ENCODE results near the gene TEAD1.

Gene TEAD1

GRCh38 chr11:12640355-12640754, 33.9 kb upstream of the TEAD1 start:
- no peak for DNase-seq (ENCODE audit: low read depth in 1 of 2, low spot score in 1 of 2)
- H3K27ac ChIP-seq (replicated peaks): no peak overlapping the region
- TF ChIP-seq SPI1 (IDR thresholded peaks at IDR 0.05; ENCODE audit: borderline replicate concordance, low read depth): no peak
- TF ChIP-seq CTCF (IDR thresholded peaks at IDR 0.05; ENCODE audit: insufficient read depth, low read length): no peak
- TF ChIP-seq POLR2AphosphoS5 (IDR thresholded peaks at IDR 0.05; ENCODE audit: low read depth): no peak
- no peak overlapping the region for H3K4me3 ChIP-seq (replicated peaks; ENCODE audit: insufficient read depth, low read length)
- no peaks in the 10 kb centered on the region for H3K27me3 ChIP-seq (ENCODE audit: insufficient read depth, poor library complexity, severe bottlenecking)

GRCh38 chr11:12640926-12641849, 33.0 kb upstream of the TEAD1 start:
- H3K4me3 ChIP-seq (replicated peaks; ENCODE audit: insufficient read depth, low read length): no peak overlapping the region
- TF ChIP-seq POLR2AphosphoS5 (IDR thresholded peaks at IDR 0.05; ENCODE audit: low read depth) (no peak), CTCF (IDR thresholded peaks at IDR 0.05; ENCODE audit: insufficient read depth, low read length) (no peak), GABPA (IDR thresholded peaks at IDR 0.05; ENCODE audit: low read depth) (no peak), SPI1 (IDR thresholded peaks at IDR 0.05; ENCODE audit: borderline replicate concordance, low read depth) (no peak), REST (IDR thresholded peaks at IDR 0.05; ENCODE audit: insufficient replicate concordance, low read depth) (no peak)
- DNase-seq (ENCODE audit: low read depth in 1 of 2, low spot score in 1 of 2): no peak

GRCh38 chr11:12642040-12642439, 32.2 kb upstream of the TEAD1 start:
- TF ChIP-seq POLR2AphosphoS5 (IDR thresholded peaks at IDR 0.05; ENCODE audit: low read depth) (no peak), CTCF (IDR thresholded peaks at IDR 0.05; ENCODE audit: insufficient read depth, low read length) (no peak), REST (IDR thresholded peaks at IDR 0.05; ENCODE audit: insufficient replicate concordance, low read depth) (no peak), GABPA (IDR thresholded peaks at IDR 0.05; ENCODE audit: low read depth) (no peak), SPI1 (IDR thresholded peaks at IDR 0.05; ENCODE audit: borderline replicate concordance, low read depth) (no peak)
- DNase-seq (ENCODE audit: low read depth in 1 of 2, low spot score in 1 of 2): no peak

More at GRCh38 chr11:12640926-12641849, 33.0 kb upstream of the TEAD1 start:
- no peak overlapping the region for H3K27ac ChIP-seq (replicated peaks)
- no peaks in the 10 kb centered on the region for H3K27me3 ChIP-seq (ENCODE audit: insufficient read depth, poor library complexity, severe bottlenecking)

More at GRCh38 chr11:12642040-12642439, 32.2 kb upstream of the TEAD1 start:
- H3K27me3 ChIP-seq (ENCODE audit: insufficient read depth, poor library complexity, severe bottlenecking): no peaks in the 10 kb centered on the region
- H3K4me3 ChIP-seq (replicated peaks; ENCODE audit: insufficient read depth, low read length): no peak overlapping the region
- no peak overlapping the region for H3K27ac ChIP-seq (replicated peaks)
